K562 (cell line): Measurements from ENCODE around the gene RNF31. TPM values are rescaled to one million over a fixed set of nuclear protein-coding genes. Genes with fewer than 3 reads are reported as not detected.

Source experiments
- CAMTA2 ChIP-seq: fragments of 250-450 bp; sonication (Bioruptor Pico); conservative IDR thresholded peaks from 2 replicates; pipeline ENCODE4 v1.5.1; 2022
- CBX3 ChIP-seq, 2 experiments: IDR thresholded peaks; 1 replicate in 1 of 2; 2 replicates in 1 of 2; pipeline ENCODE4 v1.6.1; 2012; ENCODE audit warnings: inconsistent platforms in 2 of 2, low read length in 2 of 2, borderline replicate concordance in 1 of 2, control low read depth in 1 of 2
- CEBPB ChIP-seq: fragments of 450-650 bp; IDR thresholded peaks from 2 replicates; pipeline ENCODE4 v1.6.1; 2016; ENCODE audit warnings: missing genetic modification characterization, missing compliant biosample characterization
- DPF2 ChIP-seq: fragments of 450-650 bp; IDR thresholded peaks from 2 replicates; pipeline ENCODE4 v1.6.1; 2016
- KLF10 ChIP-seq: fragments of 250-450 bp; sonication (Bioruptor Pico); IDR thresholded peaks from 2 replicates; pipeline ENCODE4 v1.6.1; 2021; ENCODE audit warnings: matching md5 sums
- NFIC ChIP-seq: fragments of 450-650 bp; IDR thresholded peaks from 2 replicates; pipeline ENCODE4 v1.6.1; 2017; ENCODE audit warnings: mild to moderate bottlenecking, inconsistent platforms
- POU5F1 ChIP-seq: fragments of 150-350 bp; IDR thresholded peaks from 2 replicates; pipeline ENCODE4 v1.6.1; 2014; ENCODE audit warnings: borderline replicate concordance, low read length, low read depth, mild to moderate bottlenecking; ENCODE audit not compliant: partially characterized antibody
- RFX7 ChIP-seq: fragments of 250-450 bp; sonication (Bioruptor Pico); IDR thresholded peaks from 2 replicates; pipeline ENCODE4 v1.5.1; 2021; ENCODE audit warnings: mild to moderate bottlenecking
- SIX5 ChIP-seq, 2 experiments: IDR thresholded peaks; 2 replicates each; pipeline ENCODE4 v1.6.1; 2011; ENCODE audit warnings: low read length in 2 of 2, borderline replicate concordance in 1 of 2, low read depth in 1 of 2, mild to moderate bottlenecking in 1 of 2, moderate library complexity in 1 of 2; ENCODE audit not compliant: insufficient read depth in 1 of 2
- SMARCE1 ChIP-seq: fragments of 450-650 bp; IDR thresholded peaks from 2 replicates; pipeline ENCODE4 v1.7.1; 2016; ENCODE audit warnings: mild to moderate bottlenecking
- TAF15 ChIP-seq: fragments of 200-400 bp; formaldehyde crosslinking; IDR thresholded peaks from 2 replicates; pipeline ENCODE4 v1.6.1; 2017; ENCODE audit warnings: mild to moderate bottlenecking, low read depth, low read length, moderate library complexity
- TAF7 ChIP-seq: fragments of 450-650 bp; IDR thresholded peaks from 2 replicates; pipeline ENCODE4 v1.6.1; 2016; ENCODE audit warnings: missing genetic modification characterization, missing compliant biosample characterization
- ZBTB1 ChIP-seq: sonication (generic); formaldehyde crosslinking; IDR thresholded peaks from 2 replicates; pipeline ENCODE4 v1.8.1; 2023; ENCODE audit warnings: missing genetic modification reagents, low read depth, mild to moderate bottlenecking, borderline replicate concordance
- ZNF146 ChIP-seq: IDR thresholded peaks from one replicate; pipeline ENCODE4 v1.6.1; 2018; ENCODE audit warnings: missing compliant biosample characterization; ENCODE audit not compliant: unreplicated experiment
- ZNF436 ChIP-seq: fragments of 250-450, 450-650 bp; sonication (Bioruptor Pico); formaldehyde crosslinking; IDR thresholded peaks from 2 replicates; pipeline ENCODE4 v1.7.0; 2020; ENCODE audit warnings: mild to moderate bottlenecking
- ZNF507 ChIP-seq: conservative IDR thresholded peaks from 2 replicates; pipeline ENCODE4 v1.6.1; 2017; ENCODE audit warnings: missing genetic modification characterization, missing compliant biosample characterization
- polyA plus RNA-seq, 8 experiments: library from polyadenylated mRNA; depleted of rRNA in 4 of 8; stranded (reverse) in 5 of 8; unstranded in 3 of 8; fragments of >200 nt; fragmentation: Nextera tagmentation in 2 of 8; fragmentation: Illumina TruSeq in 1 of 8; extraction: Ambion mirVana in 2 of 8; extraction: Trizol in 1 of 8; gene quantifications; 2 replicates each; pipeline versions ENCODE4 v1.2.1 to v1.2.3, GENCODE V29; 2011 to 2014; ENCODE audit warnings: inconsistent platforms in 1 of 8, missing spikeins in 1 of 8
- total RNA-seq, 7 experiments: library from RNA; depleted of rRNA in 6 of 7; stranded (reverse); fragments of >200 nt in 6 of 7; fragmentation: Illumina TruSeq in 2 of 7; extraction: Trizol in 2 of 7; gene quantifications; 2 replicates each; pipeline versions ENCODE4 v1.2.1 to v1.2.3, GENCODE V29; 2011 to 2021; ENCODE audit warnings: low replicate concordance in 1 of 7
- TF ChIP-seq, protein P1 (sequence below), 3 experiments: fragments of 200-800 bp in 1 of 3; fragments of 250-450 bp in 1 of 3; fragments of 450-650 bp in 1 of 3; sonication (Bioruptor Pico) in 1 of 3; sonication (Bioruptor generic) in 1 of 3; formaldehyde crosslinking in 1 of 3; IDR thresholded peaks; 2 replicates each; pipeline versions ENCODE4 v1.6.1 to v1.8.0; 2016 to 2022; ENCODE audit warnings: mild to moderate bottlenecking in 2 of 3, missing genetic modification characterization in 2 of 3, missing compliant biosample characterization in 1 of 3, moderate library complexity in 1 of 3
- TF ChIP-seq, protein P2 (sequence below): fragments of 450-650 bp; IDR thresholded peaks from 2 replicates; pipeline ENCODE4 v1.6.1; 2017; ENCODE audit warnings: mild to moderate bottlenecking, moderate library complexity
- TF ChIP-seq, protein P3 (sequence below): fragments of 250-450 bp; sonication (Bioruptor Pico); IDR thresholded peaks from 2 replicates; pipeline ENCODE4 v1.9.0; 2021; ENCODE audit warnings: mild to moderate bottlenecking
- TF ChIP-seq, protein P4 (sequence below), 2 experiments: fragments of 450-650 bp in 1 of 2; sonication (generic) in 1 of 2; formaldehyde crosslinking in 1 of 2; IDR thresholded peaks in 1 of 2; conservative IDR thresholded peaks in 1 of 2; 2 replicates each; pipeline versions ENCODE4 v1.6.1 to v1.8.1; 2016 to 2023; ENCODE audit warnings: mild to moderate bottlenecking in 2 of 2, moderate library complexity in 2 of 2, inconsistent platforms in 1 of 2, missing genetic modification reagents in 1 of 2

Gene RNF31
- total and polyA plus RNA-seq, 9 of the 15 experiments (the other 6 are each of a cell fraction or from before 2014, with no cell fraction given) = 3.1 to 47.6 (median 19.1) TPM

DNA sequence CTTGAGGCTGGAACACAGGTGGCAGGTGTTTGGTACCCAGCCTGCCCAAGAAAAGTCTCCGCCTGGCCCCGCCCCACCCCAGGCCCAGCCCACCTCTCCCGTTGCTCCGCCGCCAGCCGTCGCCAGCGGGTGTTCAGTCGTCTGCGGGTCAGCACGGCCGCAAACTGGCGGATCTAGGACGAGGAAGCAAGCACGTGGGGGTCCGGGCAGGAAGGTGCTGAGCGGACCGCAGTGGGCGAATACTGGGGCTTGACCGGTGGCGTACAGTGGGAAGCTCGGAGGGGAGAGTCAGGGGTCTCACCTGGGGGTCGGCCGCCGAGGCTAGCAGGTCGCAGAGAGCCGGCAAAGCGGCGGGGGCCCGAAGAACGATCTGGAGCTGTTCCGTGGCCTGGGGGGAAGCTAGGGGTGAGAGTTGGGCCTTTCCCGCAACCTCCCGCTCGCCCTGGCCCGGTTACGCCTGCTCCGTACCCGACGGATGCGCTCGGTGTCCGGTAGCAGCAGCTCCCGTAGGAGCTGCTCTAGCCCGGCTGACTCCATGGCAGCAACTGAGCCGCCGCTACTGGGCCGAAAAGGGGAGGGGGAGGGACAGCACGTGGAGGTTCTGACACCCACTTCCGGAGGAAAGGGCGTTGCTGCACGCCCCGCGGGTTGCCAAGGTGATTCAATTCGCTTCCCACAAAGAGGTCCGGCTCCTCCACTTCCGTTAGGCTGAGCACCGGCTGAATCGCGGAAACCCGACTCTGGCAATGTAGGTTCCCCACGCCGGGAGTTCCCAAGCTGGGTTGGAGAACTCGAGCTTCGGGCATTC, 41.2 kb downstream of the RNF31 start, which contains the start of gene IPO4 (continued):
- TF ChIP-seq, protein P1, sequence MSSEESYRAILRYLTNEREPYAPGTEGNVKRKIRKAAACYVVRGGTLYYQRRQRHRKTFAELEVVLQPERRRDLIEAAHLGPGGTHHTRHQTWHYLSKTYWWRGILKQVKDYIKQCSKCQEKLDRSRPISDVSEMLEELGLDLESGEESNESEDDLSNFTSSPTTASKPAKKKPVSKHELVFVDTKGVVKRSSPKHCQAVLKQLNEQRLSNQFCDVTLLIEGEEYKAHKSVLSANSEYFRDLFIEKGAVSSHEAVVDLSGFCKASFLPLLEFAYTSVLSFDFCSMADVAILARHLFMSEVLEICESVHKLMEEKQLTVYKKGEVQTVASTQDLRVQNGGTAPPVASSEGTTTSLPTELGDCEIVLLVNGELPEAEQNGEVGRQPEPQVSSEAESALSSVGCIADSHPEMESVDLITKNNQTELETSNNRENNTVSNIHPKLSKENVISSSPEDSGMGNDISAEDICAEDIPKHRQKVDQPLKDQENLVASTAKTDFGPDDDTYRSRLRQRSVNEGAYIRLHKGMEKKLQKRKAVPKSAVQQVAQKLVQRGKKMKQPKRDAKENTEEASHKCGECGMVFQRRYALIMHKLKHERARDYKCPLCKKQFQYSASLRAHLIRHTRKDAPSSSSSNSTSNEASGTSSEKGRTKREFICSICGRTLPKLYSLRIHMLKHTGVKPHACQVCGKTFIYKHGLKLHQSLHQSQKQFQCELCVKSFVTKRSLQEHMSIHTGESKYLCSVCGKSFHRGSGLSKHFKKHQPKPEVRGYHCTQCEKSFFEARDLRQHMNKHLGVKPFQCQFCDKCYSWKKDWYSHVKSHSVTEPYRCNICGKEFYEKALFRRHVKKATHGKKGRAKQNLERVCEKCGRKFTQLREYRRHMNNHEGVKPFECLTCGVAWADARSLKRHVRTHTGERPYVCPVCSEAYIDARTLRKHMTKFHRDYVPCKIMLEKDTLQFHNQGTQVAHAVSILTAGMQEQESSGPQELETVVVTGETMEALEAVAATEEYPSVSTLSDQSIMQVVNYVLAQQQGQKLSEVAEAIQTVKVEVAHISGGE (CRISPR knock-in tag; IDR thresholded peaks at IDR 0.05) = peak; percentile 98 to 100 (median 99)
- TF ChIP-seq ZNF507 (tag) (no peak), CBX3 (IDR thresholded peaks at IDR 0.05; ENCODE audit: borderline replicate concordance in 1 of 2, low read length in 2 of 2) (peak in 1 of 2 experiments; percentile 90; a peak in 2 of 3 replicates), NFIC (peak; percentile 14; the same call in 1 of the 2 replicates), DPF2 (no peak), SMARCE1 (no peak), RFX7 (CRISPR knock-in tag) (no peak), TAF15 (no peak), KLF10 (CRISPR knock-in tag) (no peak), POU5F1 (peak; percentile 20), TAF7 (tag) (no peak), CEBPB (tag) (no peak), SIX5 (IDR thresholded peaks at IDR 0.05; ENCODE audit: borderline replicate concordance in 1 of 2, insufficient read depth in 1 of 2, low read depth in 1 of 2, low read length in 2 of 2) (peak; percentile 41 to 60; a peak in 3 of 4 replicates), ZNF436 (no peak), CAMTA2 (CRISPR knock-in tag) (no peak), ZNF146 (CRISPR knock-in tag) (no peak), ZBTB1 (CRISPR knock-in tag) (no peak)
- TF ChIP-seq, protein P2, sequence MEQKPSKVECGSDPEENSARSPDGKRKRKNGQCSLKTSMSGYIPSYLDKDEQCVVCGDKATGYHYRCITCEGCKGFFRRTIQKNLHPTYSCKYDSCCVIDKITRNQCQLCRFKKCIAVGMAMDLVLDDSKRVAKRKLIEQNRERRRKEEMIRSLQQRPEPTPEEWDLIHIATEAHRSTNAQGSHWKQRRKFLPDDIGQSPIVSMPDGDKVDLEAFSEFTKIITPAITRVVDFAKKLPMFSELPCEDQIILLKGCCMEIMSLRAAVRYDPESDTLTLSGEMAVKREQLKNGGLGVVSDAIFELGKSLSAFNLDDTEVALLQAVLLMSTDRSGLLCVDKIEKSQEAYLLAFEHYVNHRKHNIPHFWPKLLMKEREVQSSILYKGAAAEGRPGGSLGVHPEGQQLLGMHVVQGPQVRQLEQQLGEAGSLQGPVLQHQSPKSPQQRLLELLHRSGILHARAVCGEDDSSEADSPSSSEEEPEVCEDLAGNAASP = no peak
- TF ChIP-seq, protein P3, sequence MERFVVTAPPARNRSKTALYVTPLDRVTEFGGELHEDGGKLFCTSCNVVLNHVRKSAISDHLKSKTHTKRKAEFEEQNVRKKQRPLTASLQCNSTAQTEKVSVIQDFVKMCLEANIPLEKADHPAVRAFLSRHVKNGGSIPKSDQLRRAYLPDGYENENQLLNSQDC = no peak
- TF ChIP-seq, protein P4, sequence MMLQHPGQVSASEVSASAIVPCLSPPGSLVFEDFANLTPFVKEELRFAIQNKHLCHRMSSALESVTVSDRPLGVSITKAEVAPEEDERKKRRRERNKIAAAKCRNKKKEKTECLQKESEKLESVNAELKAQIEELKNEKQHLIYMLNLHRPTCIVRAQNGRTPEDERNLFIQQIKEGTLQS (IDR thresholded peaks at IDR 0.05) = no peak
- TF ChIP-seq, protein P4 (CRISPR knock-in tag; conservative IDR thresholded peaks at IDR 0.05) = no peak
